GM12878 (cell line): ENCODE results near the gene TMX4. TPM values are rescaled to one million over a fixed set of nuclear protein-coding genes. Genes with fewer than 3 reads are reported as not detected.
A peak's percentile ranks its signal among the peaks of the same experiment; 100 is the strongest.

Experiments
- ASH2L ChIP-seq: fragments of 300-600, 200-600 bp; sonication (generic); IDR thresholded peaks from 2 replicates; pipeline ENCODE4 v1.6.1; 2017; ENCODE audit warnings: low read depth, mild to moderate bottlenecking, borderline replicate concordance
- BMI1 ChIP-seq: fragments of 450-650 bp; IDR thresholded peaks from 2 replicates; pipeline ENCODE4 v1.6.1; 2016; ENCODE audit warnings: mild to moderate bottlenecking, moderate library complexity, borderline replicate concordance
- BRCA1 ChIP-seq: IDR thresholded peaks from 2 replicates; pipeline ENCODE4 v1.6.1; 2011; ENCODE audit warnings: low read depth, low read length, improper control_type of control experiment
- CBX5 ChIP-seq: sonication (generic); IDR thresholded peaks from 2 replicates; pipeline ENCODE4 v1.6.1; 2016; ENCODE audit warnings: low read depth, moderate library complexity, mild to moderate bottlenecking, inconsistent platforms
- EED ChIP-seq: sonication (generic); IDR thresholded peaks from 2 replicates; pipeline ENCODE4 v1.6.1; 2016; ENCODE audit warnings: antibody characterized with exemption, low read depth
- ESRRA ChIP-seq: IDR thresholded peaks from 2 replicates; pipeline ENCODE4 v1.6.1; 2012; ENCODE audit warnings: mild to moderate bottlenecking, low read length, improper control_type of control experiment
- GABPA ChIP-seq: IDR thresholded peaks from 2 replicates; pipeline ENCODE4 v1.6.1; 2014; ENCODE audit warnings: antibody characterized with exemption, low read depth, mild to moderate bottlenecking, inconsistent platforms
- JUNB ChIP-seq: IDR thresholded peaks from 2 replicates; pipeline ENCODE4 v1.6.1; 2016; ENCODE audit warnings: antibody characterized with exemption, mild to moderate bottlenecking
- KDM1A ChIP-seq: fragments of 200-600 bp; sonication (generic); IDR thresholded peaks from 2 replicates; pipeline ENCODE4 v1.6.1; 2016; ENCODE audit warnings: borderline replicate concordance
- KLF5 ChIP-seq: fragments of 450-650 bp; IDR thresholded peaks from 2 replicates; pipeline ENCODE4 v1.6.1; 2014; ENCODE audit warnings: mild to moderate bottlenecking; ENCODE audit not compliant: partially characterized antibody
- MTA2 ChIP-seq: fragments of 450-650 bp; IDR thresholded peaks from 2 replicates; pipeline ENCODE4 v1.6.1; 2016; ENCODE audit warnings: low read depth, mild to moderate bottlenecking, moderate library complexity
- POLR2A ChIP-seq: IDR thresholded peaks from 2 replicates; pipeline ENCODE4 v1.6.1; 2011; ENCODE audit warnings: low read depth, mild to moderate bottlenecking, low read length
- POLR2AphosphoS5 ChIP-seq: IDR thresholded peaks from 2 replicates; pipeline ENCODE4 v1.6.1; 2011; ENCODE audit warnings: mild to moderate bottlenecking, low read length, inconsistent platforms
- POU2F2 ChIP-seq: IDR thresholded peaks from 3 replicates; pipeline ENCODE4 v1.6.1; 2011; ENCODE audit warnings: low read depth, mild to moderate bottlenecking, low read length, borderline replicate concordance
- STAT3 ChIP-seq: IDR thresholded peaks from 2 replicates; pipeline ENCODE4 v1.6.1; 2011; ENCODE audit warnings: low read depth, low read length, improper control_type of control experiment
- WRNIP1 ChIP-seq: IDR thresholded peaks from 2 replicates; pipeline ENCODE4 v1.6.1; 2011; ENCODE audit warnings: low read depth, low read length, improper control_type of control experiment, borderline replicate concordance
- ZNF274 ChIP-seq: IDR thresholded peaks from one replicate; pipeline ENCODE4 v1.8.0; 2011; ENCODE audit not compliant: insufficient read length, insufficient read depth
- ZSCAN29 ChIP-seq: fragments of 450-650 bp; IDR thresholded peaks from 2 replicates; pipeline ENCODE4 v1.6.1; 2017; ENCODE audit warnings: mild to moderate bottlenecking, moderate library complexity
- polyA plus RNA-seq, 11 experiments: library from polyadenylated mRNA; depleted of rRNA in 4 of 11; unstranded in 6 of 11; stranded (reverse) in 5 of 11; fragments of >200 nt; fragmentation: Nextera tagmentation in 4 of 11; fragmentation: Illumina TruSeq in 1 of 11; extraction: Ambion mirVana in 4 of 11; extraction: Trizol in 1 of 11; gene quantifications; 1 replicate in 1 of 11; 2 replicates in 10 of 11; pipeline versions ENCODE4 v1.2.1 to v1.2.3, GENCODE V29; 2011 to 2016; ENCODE audit warnings: inconsistent platforms in 2 of 11, missing spikeins in 2 of 11, low read depth in 1 of 11
- total RNA-seq, 4 experiments: library from RNA; depleted of rRNA in 3 of 4; stranded (reverse); fragments of >200 nt in 3 of 4; fragmentation: Illumina TruSeq in 1 of 4; extraction: Trizol in 1 of 4; gene quantifications; 2 replicates each; pipeline versions ENCODE4 v1.2.1 to v1.2.3, GENCODE V29; 2013 to 2021
- TF ChIP-seq, protein P1 (sequence below): fragments of 150-350 bp; IDR thresholded peaks from 2 replicates; pipeline ENCODE4 v1.6.1; 2016; ENCODE audit warnings: low read depth, low read length
- TF ChIP-seq, protein P2 (sequence below): fragments of 450-650 bp; formaldehyde crosslinking; IDR thresholded peaks from 2 replicates; pipeline ENCODE4 v1.4.0; 2022; ENCODE audit warnings: mild to moderate bottlenecking, moderate library complexity
- TF ChIP-seq, protein P3 (sequence below): fragments of 450-650 bp; IDR thresholded peaks from 2 replicates; pipeline ENCODE4 v1.6.1; 2016; ENCODE audit warnings: mild to moderate bottlenecking
- TF ChIP-seq, protein P4 (sequence below), 3 experiments: IDR thresholded peaks in 2 of 3; conservative IDR thresholded peaks in 1 of 3; 2 replicates each; pipeline ENCODE4 v1.5.1; 2011; ENCODE audit warnings: low read depth in 3 of 3, low read length in 3 of 3, mild to moderate bottlenecking in 3 of 3, control low read depth in 2 of 3, moderate library complexity in 2 of 3, inconsistent platforms in 1 of 3, mixed read lengths in 1 of 3; ENCODE audit not compliant: control insufficient read depth in 2 of 3, insufficient read depth in 1 of 3; ENCODE audit errors: extremely low read depth in 1 of 3

Gene TMX4
- total and polyA plus RNA-seq, 10 of the 15 experiments (the other 5 are each of a cell fraction or from before 2014, with no cell fraction given) = 3.9 to 19.9 (median 11.1) TPM

DNA sequence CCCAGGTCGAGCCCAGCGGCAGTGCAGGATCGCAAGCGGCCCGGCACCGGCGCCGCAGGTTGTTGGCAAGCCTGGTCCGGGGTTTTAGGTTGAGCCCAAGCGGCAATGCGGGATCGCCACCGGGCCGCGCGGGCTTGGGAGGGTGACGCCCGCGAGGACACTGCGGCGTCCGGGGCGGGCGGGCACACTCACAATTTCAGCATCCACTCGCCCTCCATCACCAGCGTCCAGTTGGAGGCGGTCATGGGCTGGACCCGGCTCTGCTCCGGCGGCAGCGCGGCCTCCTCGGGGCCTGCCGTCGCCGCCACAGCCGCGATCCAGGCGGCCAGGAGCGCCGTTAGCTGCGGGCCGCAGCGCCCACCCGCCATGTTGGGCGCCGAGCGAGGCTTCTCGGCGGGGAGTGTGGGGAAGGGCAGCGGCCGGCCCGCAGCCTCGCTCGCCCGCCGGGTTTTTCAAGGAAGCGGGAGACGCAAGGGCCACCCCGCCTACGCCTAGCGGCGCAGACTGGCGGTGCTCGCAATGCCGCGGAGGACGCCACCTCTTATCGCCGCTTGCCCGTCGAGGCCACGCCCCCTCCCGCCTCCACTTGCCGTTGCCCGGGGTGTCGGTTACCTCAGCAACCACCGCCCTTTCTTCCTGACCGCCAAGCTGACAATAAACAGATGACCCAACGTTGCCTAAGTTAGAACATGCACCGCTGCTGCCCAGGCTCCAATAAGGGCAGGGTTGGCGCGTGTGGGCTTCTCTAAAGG lies at the start of gene TMX4 (continued):
- TF ChIP-seq EED (0 out of 2 replicates have a peak, but pooled peaks have one; percentile 31), ESRRA (no peak), GABPA (no peak), KLF5 (no peak), MTA2 (no peak), BMI1 (peak; percentile 97), POU2F2 (peak; percentile 73; the same call in 2 of the 3 replicates), ASH2L (no peak), ZNF274 (no peak), POLR2A (peak; percentile 94), STAT3 (no peak), JUNB (no peak), POLR2AphosphoS5 (peak; percentile 81), KDM1A (no peak), BRCA1 (no peak), WRNIP1 (no peak), ZSCAN29 (no peak), CBX5 (no peak)
- TF ChIP-seq, protein P1, sequence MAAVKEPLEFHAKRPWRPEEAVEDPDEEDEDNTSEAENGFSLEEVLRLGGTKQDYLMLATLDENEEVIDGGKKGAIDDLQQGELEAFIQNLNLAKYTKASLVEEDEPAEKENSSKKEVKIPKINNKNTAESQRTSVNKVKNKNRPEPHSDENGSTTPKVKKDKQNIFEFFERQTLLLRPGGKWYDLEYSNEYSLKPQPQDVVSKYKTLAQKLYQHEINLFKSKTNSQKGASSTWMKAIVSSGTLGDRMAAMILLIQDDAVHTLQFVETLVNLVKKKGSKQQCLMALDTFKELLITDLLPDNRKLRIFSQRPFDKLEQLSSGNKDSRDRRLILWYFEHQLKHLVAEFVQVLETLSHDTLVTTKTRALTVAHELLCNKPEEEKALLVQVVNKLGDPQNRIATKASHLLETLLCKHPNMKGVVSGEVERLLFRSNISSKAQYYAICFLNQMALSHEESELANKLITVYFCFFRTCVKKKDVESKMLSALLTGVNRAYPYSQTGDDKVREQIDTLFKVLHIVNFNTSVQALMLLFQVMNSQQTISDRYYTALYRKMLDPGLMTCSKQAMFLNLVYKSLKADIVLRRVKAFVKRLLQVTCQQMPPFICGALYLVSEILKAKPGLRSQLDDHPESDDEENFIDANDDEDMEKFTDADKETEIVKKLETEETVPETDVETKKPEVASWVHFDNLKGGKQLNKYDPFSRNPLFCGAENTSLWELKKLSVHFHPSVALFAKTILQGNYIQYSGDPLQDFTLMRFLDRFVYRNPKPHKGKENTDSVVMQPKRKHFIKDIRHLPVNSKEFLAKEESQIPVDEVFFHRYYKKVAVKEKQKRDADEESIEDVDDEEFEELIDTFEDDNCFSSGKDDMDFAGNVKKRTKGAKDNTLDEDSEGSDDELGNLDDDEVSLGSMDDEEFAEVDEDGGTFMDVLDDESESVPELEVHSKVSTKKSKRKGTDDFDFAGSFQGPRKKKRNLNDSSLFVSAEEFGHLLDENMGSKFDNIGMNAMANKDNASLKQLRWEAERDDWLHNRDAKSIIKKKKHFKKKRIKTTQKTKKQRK = no peak
- TF ChIP-seq, protein P2, sequence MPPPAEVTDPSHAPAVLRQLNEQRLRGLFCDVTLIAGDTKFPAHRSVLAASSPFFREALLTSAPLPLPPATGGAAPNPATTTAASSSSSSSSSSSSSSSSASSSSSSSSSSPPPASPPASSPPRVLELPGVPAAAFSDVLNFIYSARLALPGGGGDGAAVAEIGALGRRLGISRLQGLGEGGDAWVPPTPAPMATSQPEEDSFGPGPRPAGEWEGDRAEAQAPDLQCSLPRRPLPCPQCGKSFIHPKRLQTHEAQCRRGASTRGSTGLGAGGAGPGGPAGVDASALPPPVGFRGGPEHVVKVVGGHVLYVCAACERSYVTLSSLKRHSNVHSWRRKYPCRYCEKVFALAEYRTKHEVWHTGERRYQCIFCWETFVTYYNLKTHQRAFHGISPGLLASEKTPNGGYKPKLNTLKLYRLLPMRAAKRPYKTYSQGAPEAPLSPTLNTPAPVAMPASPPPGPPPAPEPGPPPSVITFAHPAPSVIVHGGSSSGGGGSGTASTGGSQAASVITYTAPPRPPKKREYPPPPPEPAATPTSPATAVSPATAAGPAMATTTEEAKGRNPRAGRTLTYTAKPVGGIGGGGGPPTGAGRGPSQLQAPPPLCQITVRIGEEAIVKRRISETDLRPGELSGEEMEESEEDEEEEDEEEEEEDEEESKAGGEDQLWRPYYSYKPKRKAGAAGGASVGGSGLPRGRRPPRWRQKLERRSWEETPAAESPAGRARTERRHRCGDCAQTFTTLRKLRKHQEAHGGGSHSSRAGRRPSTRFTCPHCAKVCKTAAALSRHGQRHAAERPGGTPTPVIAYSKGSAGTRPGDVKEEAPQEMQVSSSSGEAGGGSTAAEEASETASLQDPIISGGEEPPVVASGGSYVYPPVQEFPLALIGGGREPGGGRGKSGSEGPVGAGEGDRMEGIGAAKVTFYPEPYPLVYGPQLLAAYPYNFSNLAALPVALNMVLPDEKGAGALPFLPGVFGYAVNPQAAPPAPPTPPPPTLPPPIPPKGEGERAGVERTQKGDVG (CRISPR knock-in tag) = no peak
- TF ChIP-seq, protein P3, sequence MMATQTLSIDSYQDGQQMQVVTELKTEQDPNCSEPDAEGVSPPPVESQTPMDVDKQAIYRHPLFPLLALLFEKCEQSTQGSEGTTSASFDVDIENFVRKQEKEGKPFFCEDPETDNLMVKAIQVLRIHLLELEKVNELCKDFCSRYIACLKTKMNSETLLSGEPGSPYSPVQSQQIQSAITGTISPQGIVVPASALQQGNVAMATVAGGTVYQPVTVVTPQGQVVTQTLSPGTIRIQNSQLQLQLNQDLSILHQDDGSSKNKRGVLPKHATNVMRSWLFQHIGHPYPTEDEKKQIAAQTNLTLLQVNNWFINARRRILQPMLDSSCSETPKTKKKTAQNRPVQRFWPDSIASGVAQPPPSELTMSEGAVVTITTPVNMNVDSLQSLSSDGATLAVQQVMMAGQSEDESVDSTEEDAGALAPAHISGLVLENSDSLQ = peak; percentile 78
- TF ChIP-seq, protein P4, sequence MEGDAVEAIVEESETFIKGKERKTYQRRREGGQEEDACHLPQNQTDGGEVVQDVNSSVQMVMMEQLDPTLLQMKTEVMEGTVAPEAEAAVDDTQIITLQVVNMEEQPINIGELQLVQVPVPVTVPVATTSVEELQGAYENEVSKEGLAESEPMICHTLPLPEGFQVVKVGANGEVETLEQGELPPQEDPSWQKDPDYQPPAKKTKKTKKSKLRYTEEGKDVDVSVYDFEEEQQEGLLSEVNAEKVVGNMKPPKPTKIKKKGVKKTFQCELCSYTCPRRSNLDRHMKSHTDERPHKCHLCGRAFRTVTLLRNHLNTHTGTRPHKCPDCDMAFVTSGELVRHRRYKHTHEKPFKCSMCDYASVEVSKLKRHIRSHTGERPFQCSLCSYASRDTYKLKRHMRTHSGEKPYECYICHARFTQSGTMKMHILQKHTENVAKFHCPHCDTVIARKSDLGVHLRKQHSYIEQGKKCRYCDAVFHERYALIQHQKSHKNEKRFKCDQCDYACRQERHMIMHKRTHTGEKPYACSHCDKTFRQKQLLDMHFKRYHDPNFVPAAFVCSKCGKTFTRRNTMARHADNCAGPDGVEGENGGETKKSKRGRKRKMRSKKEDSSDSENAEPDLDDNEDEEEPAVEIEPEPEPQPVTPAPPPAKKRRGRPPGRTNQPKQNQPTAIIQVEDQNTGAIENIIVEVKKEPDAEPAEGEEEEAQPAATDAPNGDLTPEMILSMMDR (IDR thresholded peaks at IDR 0.05 in 2 of 3, conservative IDR thresholded peaks at IDR 0.05 in 1 of 3; ENCODE audit: control insufficient read depth in 2 of 3, extremely low read depth in 1 of 3, insufficient read depth in 1 of 3, low read depth in 3 of 3, low read length in 3 of 3) = peak in 2 of 3 experiments; percentile 8 to 36; a peak in 2 of 6 replicates
